Large intestine (tissue), 3 donors: ENCODE measurements around the gene QDPR. TPM values are rescaled to one million over a fixed set of nuclear protein-coding genes. Genes with fewer than 3 reads are reported as not detected.

Source experiments
- DNase-seq, 2 donors: peaks; one replicate each; pipeline versions ENCODE4 v3.0.0 to v3.0.0-alpha.2; 2013
- H3K27ac ChIP-seq: one replicate; pipeline ENCODE4 v1.5.1; 2013; ENCODE audit warnings: low read length
- H3K27me3 ChIP-seq: 2 replicates; pipeline ENCODE4 v1.6.1; 2013; ENCODE audit warnings: low read length; ENCODE audit not compliant: control insufficient read depth, insufficient read depth
- H3K36me3 ChIP-seq: 2 replicates; pipeline ENCODE4 v1.6.1; 2013; ENCODE audit warnings: low read length; ENCODE audit not compliant: control insufficient read depth, insufficient read depth
- H3K4me1 ChIP-seq: one replicate; pipeline ENCODE4 v1.6.1; 2013; ENCODE audit warnings: low read length; ENCODE audit not compliant: control insufficient read depth, insufficient read depth
- H3K4me3 ChIP-seq: one replicate; pipeline ENCODE4 v1.5.1; 2013; ENCODE audit warnings: low read length
- H3K9me3 ChIP-seq: one replicate; pipeline ENCODE4 v1.6.1; 2013; ENCODE audit warnings: mild to moderate bottlenecking, low read depth, low read length, moderate library complexity; ENCODE audit not compliant: control insufficient read depth
- WGBS: methylation state at CpG from one replicate; pipeline ENCODE4 v1.1.5; 2013; ENCODE audit warnings: low lambda C conversion rate; ENCODE audit not compliant: insufficient coverage; 5-methylcytosine and 5-hydroxymethylcytosine counted together
- polyA plus RNA-seq: library from polyadenylated mRNA; unstranded; fragments of 120-200 nt; gene quantifications from one replicate; pipeline ENCODE4 v1.2.1, GENCODE V29; 2013

The QDPR gene
- polyA plus RNA-seq, 1 donor, result 72.9 TPM

DNA sequence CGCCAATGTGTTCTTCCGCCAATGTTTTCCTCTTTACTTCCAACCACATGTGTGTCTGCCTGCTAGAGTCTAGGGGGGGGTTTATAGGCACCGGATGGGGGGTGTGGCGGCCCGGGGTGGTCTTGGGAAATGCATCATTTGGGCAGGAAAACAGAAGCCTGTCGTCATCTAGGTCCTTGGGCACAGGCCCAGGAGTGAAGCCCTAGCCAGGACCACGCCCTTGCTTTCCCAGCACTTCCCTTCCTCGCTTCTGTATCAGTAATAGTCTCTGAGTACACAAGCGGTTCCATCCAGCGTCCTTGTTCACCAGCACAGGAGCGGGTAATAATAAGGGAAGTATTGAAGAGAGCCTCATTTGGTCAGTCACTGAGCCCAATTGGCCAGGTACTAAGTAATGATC is 74.5 kb downstream of the QDPR start:
- no peak for DNase-seq
- Histone ChIP-seq H3K27me3 (no peaks in the 10 kb centered on the region), H3K36me3 (no peaks in the 10 kb centered on the region), H3K9me3 (peaks cover 8% of the 10 kb centered on the region), H3K4me1 (no peaks in the 10 kb centered on the region), H3K27ac (no peak overlapping the region), H3K4me3 (no peak overlapping the region)
- no CpG with 5 or more reads among the region's 11 CpGs for WGBS

DNA sequence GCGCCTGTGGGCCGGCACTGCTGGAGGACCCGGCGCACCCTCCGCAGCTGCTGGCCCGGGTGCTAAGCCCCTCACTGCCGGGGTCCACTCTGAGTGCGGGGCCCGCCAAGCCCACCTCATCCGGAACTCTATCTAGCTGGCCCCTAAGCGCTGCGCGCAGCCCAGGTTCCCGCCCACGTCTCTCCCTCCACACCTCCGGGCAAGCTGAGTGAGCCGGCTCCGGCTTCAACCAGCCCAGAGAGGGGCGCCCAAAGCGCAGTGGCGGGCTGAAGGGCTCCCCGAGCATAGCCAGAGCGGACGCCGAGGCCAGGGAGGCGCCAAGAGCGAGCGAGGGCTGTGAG is 75.2 kb downstream of the QDPR start:
- Histone ChIP-seq H3K27ac (no peak overlapping the region), H3K4me3 (no peak overlapping the region), H3K36me3 (no peaks in the 10 kb centered on the region), H3K27me3 (no peaks in the 10 kb centered on the region), H3K9me3 (peaks cover 8% of the 10 kb centered on the region), H3K4me1 (no peaks in the 10 kb centered on the region)
- DNase-seq, result no peak
- WGBS, result no CpG with 5 or more reads among the region's 28 CpGs

Other genes starting within 250 kb of the QDPR start
- gene CLRN2, start 3.1 kb upstream of the QDPR start, polyA plus RNA-seq, result not detected
- gene LAP3, start 65.1 kb upstream of the QDPR start, polyA plus RNA-seq, result 76.1 TPM
- gene MED28, start 102.6 kb upstream of the QDPR start, polyA plus RNA-seq, result 50.4 TPM